GM08714 (cell line): ENCODE data around the gene DCTD.

ENCODE experiments used
- H3K4me3 ChIP-seq: fragments of 200-500 bp; sonication (Bioruptor generic); 2 replicates; pipeline ENCODE4 v1.5.1; 2014; ENCODE audit warnings: mild to moderate bottlenecking, low read length, inconsistent platforms
- ZNF274 ChIP-seq: IDR thresholded peaks from 2 replicates; pipeline ENCODE4 v1.6.1; 2012; ENCODE audit warnings: mild to moderate bottlenecking, low read depth, low read length

The DCTD gene

DNA sequence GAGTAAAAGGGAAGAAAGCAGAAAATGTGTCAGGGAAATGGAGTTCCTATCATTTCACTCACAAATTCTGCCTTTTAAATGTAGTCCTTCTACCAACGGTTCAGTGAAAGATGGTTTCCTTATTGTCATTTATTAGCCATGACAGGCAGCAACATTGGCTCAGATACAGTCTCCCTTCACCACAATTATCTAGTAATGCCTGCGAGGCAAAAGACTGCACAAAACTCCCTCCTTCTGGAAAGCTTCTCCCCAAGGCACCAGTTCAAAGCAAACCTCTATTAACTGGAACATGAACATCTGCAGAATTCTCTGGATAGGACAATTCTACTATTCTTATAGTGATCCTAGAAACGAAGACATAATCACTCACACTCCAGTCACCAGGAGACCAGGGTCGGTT, 28.3 kb downstream of the DCTD start:
- TF ChIP-seq ZNF274 = no peak
- no peak overlapping the region for H3K4me3 ChIP-seq

- no peak for TF ChIP-seq ZNF274
- H3K4me3 ChIP-seq = no peak overlapping the region
Observed at GRCh38 chr4:182886768-182887167, 30.4 kb downstream of the DCTD start.

DNA sequence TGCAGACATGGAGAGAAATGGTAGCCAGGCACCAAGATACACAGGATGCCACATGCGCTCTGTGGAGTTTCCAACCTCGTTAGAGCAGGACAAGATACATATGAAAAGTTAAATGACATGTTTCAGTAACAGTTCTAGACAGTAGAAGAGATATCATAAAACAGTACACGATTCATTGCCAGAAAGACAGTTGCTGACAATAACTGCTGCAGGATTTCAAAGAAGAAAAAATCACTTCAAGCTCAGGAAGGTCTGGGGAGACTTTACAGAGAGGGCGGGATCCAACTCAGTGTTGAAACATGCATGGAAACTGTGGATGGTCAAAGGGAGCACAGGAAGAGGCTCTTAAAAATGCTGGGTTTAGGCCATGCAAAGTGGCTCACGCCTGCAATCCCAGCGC, 31.0 kb downstream of the DCTD start:
- TF ChIP-seq ZNF274 = no peak
- no peak overlapping the region for H3K4me3 ChIP-seq

GRCh38 chr4:182885738-182886077, 31.5 kb downstream of the DCTD start:
- no peak overlapping the region for H3K4me3 ChIP-seq
- TF ChIP-seq ZNF274 = no peak

DNA sequence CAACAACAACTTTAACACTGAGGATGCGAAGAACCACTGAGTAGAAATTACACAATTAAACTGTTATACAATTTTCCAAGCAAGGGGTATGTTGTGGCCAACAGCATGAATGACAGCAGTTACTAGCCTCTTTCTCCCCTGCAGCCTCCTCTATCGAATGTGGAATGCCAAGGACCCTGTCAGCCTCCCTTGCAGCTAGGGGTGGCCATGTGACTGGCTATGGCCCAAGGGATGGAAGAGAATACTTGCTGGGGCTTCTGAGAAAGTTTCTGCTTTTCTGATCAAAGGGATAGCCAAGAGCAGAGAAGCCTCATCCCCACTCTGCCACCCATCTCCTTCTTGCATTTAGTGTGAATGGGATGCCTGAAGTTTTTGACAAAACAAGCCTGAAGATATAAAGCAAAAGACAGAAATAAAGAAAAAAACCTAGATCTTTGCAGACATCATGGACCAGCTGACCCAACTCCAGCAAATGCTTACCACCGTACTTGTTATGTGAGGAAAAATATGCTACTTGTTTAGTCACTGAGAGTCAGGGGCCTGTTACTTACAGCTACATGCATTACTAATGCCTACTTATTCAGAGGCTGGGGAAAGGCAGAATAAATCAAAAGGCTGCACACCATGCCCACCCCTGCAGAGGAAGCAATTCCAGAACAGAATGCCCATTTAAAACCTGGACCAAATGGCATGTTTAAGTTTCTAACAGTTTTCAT, 32.0 kb downstream of the DCTD start:
- H3K4me3 ChIP-seq = no peak overlapping the region
- TF ChIP-seq ZNF274 = no peak

DNA sequence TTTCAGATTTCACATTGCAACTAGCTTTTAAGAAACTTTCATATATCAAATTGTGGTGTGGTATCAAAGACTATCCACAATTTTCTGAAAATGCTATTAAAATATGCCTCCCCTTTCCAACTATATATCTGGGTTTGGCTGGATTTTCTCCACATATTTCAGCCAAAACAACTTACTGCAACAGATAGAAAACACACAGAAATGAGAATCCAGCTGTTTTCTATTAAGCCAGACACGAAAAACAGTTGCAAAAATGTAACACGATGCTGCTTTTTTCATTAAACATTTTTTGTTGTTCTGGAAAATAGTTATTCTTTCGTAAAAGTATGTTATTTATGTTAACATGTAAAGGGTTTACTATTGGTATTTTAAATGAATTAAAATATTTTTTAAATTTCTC, 33.1 kb downstream of the DCTD start:
- H3K4me3 ChIP-seq = no peak overlapping the region
- no peak for TF ChIP-seq ZNF274

DNA sequence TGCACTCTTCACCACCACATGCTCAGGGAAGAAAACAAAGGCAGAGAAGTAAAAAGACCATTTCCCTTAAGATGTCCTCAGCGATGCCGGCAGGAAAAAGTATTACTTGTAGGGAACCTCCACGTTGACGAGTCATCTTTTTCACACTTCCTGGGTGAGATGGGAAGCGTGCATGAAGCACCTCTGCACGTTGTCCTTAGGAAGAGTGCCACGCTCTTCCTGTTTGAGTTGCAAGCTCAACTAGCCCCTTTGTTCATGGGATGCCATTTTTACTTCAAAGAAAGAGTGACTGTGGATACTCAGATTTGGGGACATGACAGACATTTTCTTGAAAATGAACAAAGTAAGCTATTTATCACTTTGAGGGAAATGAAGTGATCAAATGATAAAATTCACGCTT, 33.8 kb downstream of the DCTD start:
- no peak overlapping the region for H3K4me3 ChIP-seq
- TF ChIP-seq ZNF274 = no peak

- no peak for TF ChIP-seq ZNF274
- H3K4me3 ChIP-seq = no peak overlapping the region
Observed at GRCh38 chr4:182881914-182882313, 35.3 kb downstream of the DCTD start.

DNA sequence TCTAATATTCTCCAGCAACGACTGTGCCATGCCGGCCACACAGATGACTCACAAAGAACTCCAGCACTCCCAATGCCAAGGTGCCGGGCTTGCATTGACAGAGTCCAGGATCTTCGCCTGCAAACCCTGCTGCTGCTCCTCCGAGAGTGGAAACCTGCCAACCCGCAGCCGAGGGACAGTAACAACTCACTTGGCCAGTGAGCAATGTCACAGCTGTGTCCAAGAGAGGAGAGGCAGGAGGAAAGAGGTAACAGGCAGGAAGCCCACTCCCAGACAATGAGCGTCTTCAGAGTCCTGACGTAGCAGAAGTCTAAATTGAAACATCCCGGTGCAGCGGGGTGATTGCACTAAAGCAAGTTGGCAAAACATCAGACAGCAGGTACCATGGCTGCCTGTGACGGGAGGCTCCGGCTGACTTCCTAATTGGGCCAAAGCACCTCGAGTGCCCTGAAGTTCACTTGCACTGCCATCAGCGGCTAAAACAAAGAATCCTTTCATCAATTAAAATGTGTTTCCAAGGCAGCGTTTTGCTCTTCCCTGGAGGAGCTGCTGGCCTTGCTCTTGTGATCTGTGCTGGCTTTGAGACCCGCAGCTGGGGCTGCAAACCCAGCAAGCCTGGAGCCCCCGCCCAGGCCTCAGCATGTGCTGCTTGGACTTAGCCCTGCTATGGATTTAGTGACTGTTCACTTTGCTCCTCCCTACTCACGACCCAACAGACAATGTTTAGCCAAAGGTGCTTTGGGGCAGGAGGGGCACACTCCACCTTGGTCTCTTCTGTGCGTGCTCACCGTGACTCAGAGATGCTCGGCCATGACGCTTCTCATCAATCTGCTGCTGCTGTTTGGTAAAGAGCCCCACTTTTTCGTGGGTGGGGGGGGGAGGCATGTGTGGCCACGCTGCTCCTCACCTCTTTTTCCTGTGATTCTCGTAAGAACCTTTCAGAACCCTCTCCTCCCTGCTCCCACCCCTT, 36.5 kb downstream of the DCTD start:
- TF ChIP-seq ZNF274 = no peak

GRCh38 chr4:182879913-182880312, 37.3 kb downstream of the DCTD start:
- H3K4me3 ChIP-seq = no peak overlapping the region
- no peak for TF ChIP-seq ZNF274

More for the DNA sequence above, 36.5 kb downstream of the DCTD start:
- no peak overlapping the region for H3K4me3 ChIP-seq

- no peak overlapping the region for H3K4me3 ChIP-seq
- TF ChIP-seq ZNF274 = no peak
Observed at GRCh38 chr4:182878633-182879495, 38.3 kb downstream of the DCTD start.

- no peak overlapping the region for H3K4me3 ChIP-seq
- no peak for TF ChIP-seq ZNF274
Observed at GRCh38 chr4:182877326-182877883, 39.8 kb downstream of the DCTD start.

GRCh38 chr4:182876427-182876826, 40.8 kb downstream of the DCTD start:
- H3K4me3 ChIP-seq = no peak overlapping the region
- no peak for TF ChIP-seq ZNF274
